Skin of body (tissue), 2 donors: ENCODE results near the gene HLTF. TPM values are rescaled to one million over a fixed set of nuclear protein-coding genes. Genes with fewer than 3 reads are reported as not detected.

ENCODE experiments used
- DNase-seq: peaks from one replicate; lab custom pipeline; 2025; lab: John Stamatoyannopoulos, UW
- total RNA-seq: library from RNA; depleted of rRNA; stranded (reverse); fragments of >200 nt; gene quantifications from one replicate; pipeline ENCODE4 v1.2.3, GENCODE V29; 2014

HLTF gene
- total RNA-seq, 1 donor from 2014 or later = 28.1 TPM

- no peak for DNase-seq
These were observed 66.0 kb downstream of the HLTF start for GRCh38 chr3:149020196-149020838.

DNA sequence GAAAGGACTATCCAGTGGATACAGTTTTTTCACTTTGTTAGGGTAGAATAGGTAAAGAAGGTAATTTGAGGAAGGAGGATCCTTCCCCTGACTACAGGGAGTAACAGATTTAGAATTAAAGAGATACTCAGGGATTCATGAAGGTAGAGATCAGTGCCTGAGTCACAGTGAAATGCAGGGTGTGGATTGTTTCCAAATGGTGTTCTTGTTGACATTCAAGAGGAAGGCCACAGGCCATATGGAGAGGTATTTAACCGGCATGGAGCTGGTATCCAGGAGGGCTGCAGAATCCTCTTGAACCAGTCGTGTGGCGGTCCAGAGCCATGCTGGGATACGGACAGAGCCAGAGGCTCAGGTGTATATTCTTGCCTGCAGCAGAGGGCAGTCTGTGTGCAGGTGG, 66.8 kb downstream of the HLTF start:
- DNase-seq = no peak

DNA sequence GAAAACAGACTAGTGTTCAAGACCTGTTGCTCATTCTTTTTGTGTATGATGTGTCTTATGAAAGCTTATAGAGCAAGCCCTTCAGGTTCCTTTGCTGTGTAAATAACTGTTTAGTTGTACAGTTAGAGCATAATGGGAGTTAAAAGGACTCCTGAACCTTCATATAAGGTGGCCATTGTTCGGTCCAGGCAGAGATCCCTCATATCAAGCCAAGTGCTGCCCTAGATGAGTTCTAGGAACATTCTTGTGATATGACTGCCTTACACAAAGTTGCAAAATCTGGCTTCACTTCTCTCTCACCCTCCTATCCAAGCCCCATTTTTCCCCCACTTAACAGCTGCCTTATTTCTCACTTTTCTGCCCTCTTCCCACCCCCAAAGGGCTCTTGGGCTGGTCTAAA, 68.1 kb downstream of the HLTF start:
- DNase-seq = no peak

GRCh38 chr3:149016669-149017541, 69.4 kb downstream of the HLTF start:
- DNase-seq = no peak

- DNase-seq = no peak
These were observed 70.1 kb downstream of the HLTF start for GRCh38 chr3:149016242-149016641.

GRCh38 chr3:149015393-149015792, 70.9 kb downstream of the HLTF start:
- DNase-seq = no peak

DNA sequence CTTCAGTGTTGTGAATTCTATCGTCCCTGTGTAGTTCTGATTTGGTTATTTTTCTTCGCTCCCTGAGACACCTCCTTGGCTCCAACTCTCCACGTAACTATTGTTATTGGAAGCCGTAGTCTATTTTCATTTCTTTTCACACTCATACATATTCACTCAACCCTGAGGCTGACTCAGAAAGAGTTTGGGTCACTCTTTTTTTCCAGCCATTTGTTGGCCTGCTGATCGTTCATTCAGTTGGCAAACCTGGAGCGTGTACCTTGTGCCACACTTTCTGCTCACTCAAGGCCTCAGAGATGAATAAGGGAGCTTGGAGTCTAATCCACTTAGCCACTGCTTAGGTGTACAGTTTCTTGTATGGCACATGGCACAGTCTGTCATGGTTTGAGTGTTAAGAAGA, 72.6 kb downstream of the HLTF start:
- no peak for DNase-seq

GRCh38 chr3:149011676-149012075, 74.7 kb downstream of the HLTF start:
- no peak for DNase-seq

- DNase-seq = no peak
These were observed 75.4 kb downstream of the HLTF start for GRCh38 chr3:149010966-149011365.

- DNase-seq = no peak
These were observed 75.8 kb downstream of the HLTF start for GRCh38 chr3:149010504-149010951.

- no peak for DNase-seq
These were observed 76.6 kb downstream of the HLTF start for GRCh38 chr3:149009732-149010131.

GRCh38 chr3:149007567-149008257, 78.6 kb downstream of the HLTF start:
- no peak for DNase-seq

GRCh38 chr3:149005416-149005815, 80.9 kb downstream of the HLTF start:
- DNase-seq = no peak

DNA sequence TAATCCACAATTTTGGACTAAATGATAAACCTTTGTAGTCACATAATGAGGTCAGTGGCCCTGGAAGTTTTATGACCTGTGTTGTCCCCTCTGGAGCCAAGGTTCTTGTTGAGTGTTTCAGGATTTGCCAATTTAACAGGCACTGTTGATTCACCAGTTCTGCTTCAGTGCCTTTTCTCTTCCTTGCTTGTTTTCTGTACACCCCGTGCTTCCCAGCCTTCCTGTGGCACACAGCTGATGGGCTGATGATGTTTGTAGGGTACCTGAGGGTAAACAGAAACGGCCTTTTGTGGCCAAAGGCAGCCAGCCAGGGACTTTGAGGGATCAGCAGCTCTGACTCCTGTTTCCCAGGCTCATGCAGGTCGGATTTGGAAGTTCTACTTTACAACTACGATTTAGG, 81.7 kb downstream of the HLTF start:
- no peak for DNase-seq

- DNase-seq = no peak
These were observed 82.6 kb downstream of the HLTF start for GRCh38 chr3:149003653-149004305.

GRCh38 chr3:149001727-149002126, 84.6 kb downstream of the HLTF start:
- no peak for DNase-seq

DNA sequence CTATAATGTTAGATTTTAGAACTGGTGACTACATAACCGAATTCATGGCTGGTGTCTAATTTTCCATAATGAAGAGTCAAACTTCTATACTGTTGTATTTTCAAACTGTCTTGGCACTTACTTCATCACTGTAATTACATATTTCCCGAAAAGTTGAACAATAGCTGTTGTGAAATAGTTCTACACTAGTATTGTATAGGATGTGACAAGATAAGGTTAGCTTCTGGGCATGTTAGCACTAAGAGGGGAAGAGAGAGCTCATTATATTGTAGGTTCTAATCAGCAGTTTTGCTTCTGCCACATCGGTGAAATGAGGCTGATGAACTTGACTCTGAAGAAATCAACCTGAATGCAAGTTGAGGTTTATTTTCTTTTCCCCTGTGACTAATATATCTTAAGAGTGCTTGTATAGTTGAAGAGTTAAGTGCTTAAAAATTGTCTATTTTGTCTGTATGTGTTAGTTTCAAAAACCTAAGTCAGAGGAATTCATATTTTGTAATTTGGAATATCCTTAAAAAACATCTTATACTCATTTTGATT, 86.1 kb downstream of the HLTF start:
- DNase-seq = no peak

DNA sequence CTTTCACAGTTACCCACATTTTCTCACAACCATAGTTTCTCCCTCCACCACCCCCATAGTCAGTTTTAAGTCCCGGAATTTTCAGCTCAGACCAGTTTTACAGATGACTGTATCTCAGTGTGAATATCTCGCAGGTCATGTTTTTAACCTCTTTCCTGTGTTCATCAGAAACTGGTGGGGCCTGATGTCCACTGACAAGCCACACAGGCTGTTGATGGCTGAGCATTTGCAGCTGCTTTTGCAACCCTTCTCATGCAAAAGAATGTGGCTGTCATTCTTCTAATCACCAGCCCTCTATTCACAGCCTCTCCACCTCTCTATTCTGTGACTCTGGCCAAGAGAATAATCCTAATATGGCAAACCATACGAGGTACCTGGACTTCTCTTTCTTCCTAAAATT, 86.5 kb downstream of the HLTF start:
- no peak for DNase-seq

DNA sequence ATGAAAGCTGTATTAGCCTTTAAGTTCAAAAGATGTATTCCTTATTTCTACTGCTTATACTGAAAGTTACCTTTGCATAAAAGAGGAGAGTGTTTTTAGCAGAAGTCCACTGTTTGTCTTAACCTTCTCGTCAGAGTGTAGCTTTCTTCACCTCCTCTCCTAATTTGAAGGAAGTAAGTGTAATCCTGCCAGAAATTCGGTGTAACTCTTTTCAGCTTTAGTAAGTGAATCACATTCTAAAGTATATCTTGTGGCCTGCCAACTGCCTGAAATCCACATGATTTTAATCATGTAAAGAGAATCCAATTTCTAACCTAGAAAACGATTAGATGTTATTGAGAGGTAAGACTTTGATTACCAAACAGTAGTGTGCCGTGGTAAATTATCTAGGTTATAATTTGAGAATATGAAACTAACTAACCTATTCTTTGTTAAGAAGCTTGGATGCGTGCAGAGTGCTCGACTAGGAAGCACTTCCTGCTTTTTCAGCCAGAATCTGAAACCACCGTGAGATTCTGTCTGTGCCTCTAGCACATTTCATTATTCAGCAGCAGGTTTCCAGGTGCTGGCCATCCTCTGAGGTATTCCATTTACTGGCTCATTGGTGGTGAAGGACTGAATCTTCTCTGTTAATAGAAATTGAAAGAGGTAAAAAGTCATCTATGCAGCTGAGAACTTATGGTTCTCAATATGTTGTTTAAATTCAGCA, 87.5 kb downstream of the HLTF start:
- no peak for DNase-seq

DNA sequence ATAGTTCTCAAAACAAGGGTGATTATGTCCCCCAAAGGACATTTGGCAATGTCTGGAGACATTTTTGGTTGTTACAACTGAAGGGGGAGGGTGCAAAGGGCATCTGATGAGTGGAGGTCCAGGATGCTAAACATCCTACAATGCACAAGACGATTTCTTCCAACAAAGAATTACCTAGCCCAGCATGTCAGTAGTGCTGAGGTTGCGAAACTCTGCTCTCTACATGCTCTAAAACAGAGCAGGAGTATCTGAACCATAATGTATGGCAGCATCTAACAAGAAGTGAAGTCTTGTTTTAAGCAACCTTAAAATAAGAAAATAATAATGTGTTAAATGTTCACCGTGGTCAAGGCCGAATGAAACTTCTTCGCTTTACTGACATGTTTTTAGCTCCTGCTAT, 88.0 kb downstream of the HLTF start:
- DNase-seq = no peak

GRCh38 chr3:148997623-148998022, 88.7 kb downstream of the HLTF start:
- no peak for DNase-seq
